HepG2 (cell line): Measurements from ENCODE around the gene VSNL1. TPM values are rescaled to one million over a fixed set of nuclear protein-coding genes. Genes with fewer than 3 reads are reported as not detected.

Source experiments
- FOXA3 ChIP-seq: IDR thresholded peaks from 2 replicates; pipeline ENCODE4 v1.6.1; 2016; ENCODE audit warnings: missing genetic modification reagents, missing compliant biosample characterization
- HMGA1 ChIP-seq: sonication (generic); formaldehyde crosslinking; conservative IDR thresholded peaks from 2 replicates; pipeline ENCODE4 v1.4.0; 2020; ENCODE audit warnings: missing genetic modification reagents
- ISX ChIP-seq: sonication (generic); formaldehyde crosslinking; conservative IDR thresholded peaks from 2 replicates; pipeline ENCODE4 v1.5.0; 2020; ENCODE audit warnings: missing genetic modification reagents
- LRRFIP1 ChIP-seq: sonication (generic); formaldehyde crosslinking; conservative IDR thresholded peaks from 2 replicates; pipeline ENCODE4 v1.4.0; 2020; ENCODE audit warnings: missing genetic modification reagents
- NFIC ChIP-seq: IDR thresholded peaks from 2 replicates; pipeline ENCODE4 v1.6.1; 2012; ENCODE audit warnings: mild to moderate bottlenecking, low read length, inconsistent platforms
- NR3C1 ChIP-seq: sonication (generic); formaldehyde crosslinking; IDR thresholded peaks from 2 replicates; pipeline ENCODE4 v1.4.0; 2020; ENCODE audit warnings: missing genetic modification reagents
- REL ChIP-seq: sonication (generic); formaldehyde crosslinking; conservative IDR thresholded peaks from 2 replicates; pipeline ENCODE4 v1.8.0; 2022; ENCODE audit warnings: mild to moderate bottlenecking, missing genetic modification reagents, moderate library complexity
- SAP130 ChIP-seq: IDR thresholded peaks from 2 replicates; pipeline ENCODE4 v1.6.1; 2016; ENCODE audit warnings: low read depth
- SETDB1 ChIP-seq: sonication (generic); formaldehyde crosslinking; IDR thresholded peaks from 2 replicates; pipeline ENCODE4 v1.5.1; 2020; ENCODE audit warnings: missing genetic modification reagents, mild to moderate bottlenecking, borderline replicate concordance
- SIN3B ChIP-seq: fragments of 150-350 bp; IDR thresholded peaks from 2 replicates; pipeline ENCODE4 v1.6.1; 2014; ENCODE audit warnings: low read length
- ZBTB3 ChIP-seq: sonication (generic); formaldehyde crosslinking; IDR thresholded peaks from 2 replicates; pipeline ENCODE4 v1.4.0; 2020; ENCODE audit warnings: low read depth, mild to moderate bottlenecking, moderate library complexity, missing genetic modification reagents, borderline replicate concordance
- ZBTB40 ChIP-seq, 2 experiments: fragments of 450-650 bp in 1 of 2; sonication (generic) in 1 of 2; formaldehyde crosslinking in 1 of 2; IDR thresholded peaks; 2 replicates each; pipeline versions ENCODE4 v1.6.1 to v1.8.0; 2016 to 2022; ENCODE audit warnings: antibody characterized with exemption in 1 of 2, mild to moderate bottlenecking in 1 of 2, missing genetic modification reagents in 1 of 2
- ZNF737 ChIP-seq: sonication (generic); formaldehyde crosslinking; IDR thresholded peaks from 2 replicates; pipeline ENCODE4 v1.5.0; 2020; ENCODE audit warnings: missing genetic modification reagents, mild to moderate bottlenecking, borderline replicate concordance
- polyA plus RNA-seq, 8 experiments: library from polyadenylated mRNA; depleted of rRNA in 3 of 8; stranded (reverse) in 7 of 8; unstranded in 1 of 8; fragments of >200 nt; fragmentation: Illumina TruSeq in 4 of 8; extraction: Trizol in 4 of 8; gene quantifications; 2 replicates each; pipeline versions ENCODE4 v1.2.1 to v1.2.3, GENCODE V29; 2011 to 2016; ENCODE audit warnings: low read depth in 4 of 8, missing spikeins in 1 of 8, mixed read lengths in 1 of 8; ENCODE audit not compliant: insufficient read depth in 1 of 8
- total RNA-seq, 5 experiments: library from RNA; depleted of rRNA; stranded (reverse); fragments of >200 nt; fragmentation: Illumina TruSeq; extraction: Trizol; gene quantifications; 2 replicates each; pipeline ENCODE4 v1.2.3, GENCODE V29; 2016; ENCODE audit warnings: low read depth in 1 of 5
- TF ChIP-seq, protein P1 (sequence below): sonication (generic); formaldehyde crosslinking; conservative IDR thresholded peaks from 2 replicates; pipeline ENCODE4 v1.4.0; 2020; ENCODE audit warnings: mild to moderate bottlenecking, missing genetic modification reagents, moderate library complexity

The VSNL1 gene
- total and polyA plus RNA-seq, 2 of the 13 experiments (the other 11 are each of a cell fraction or from before 2014, with no cell fraction given): 63.2 to 95.9 TPM

- TF ChIP-seq ZBTB40 (IDR thresholded peaks at IDR 0.05): no peak
- peak; percentile 87 for TF ChIP-seq ZBTB40 (CRISPR knock-in tag; IDR thresholded peaks at IDR 0.05)
- no peak; the same call in 1 of the 2 replicates for TF ChIP-seq ZNF737 (CRISPR knock-in tag)
- TF ChIP-seq SETDB1 (CRISPR knock-in tag): no peak
- peak; percentile 73 for TF ChIP-seq FOXA3 (CRISPR knock-in tag)
- peak; percentile 87; the same call in 1 of the 2 replicates for TF ChIP-seq REL (CRISPR knock-in tag)
- no peak for TF ChIP-seq HMGA1 (CRISPR knock-in tag)
- peak; percentile 89 for TF ChIP-seq ZBTB3 (CRISPR knock-in tag)
- TF ChIP-seq, protein P1, sequence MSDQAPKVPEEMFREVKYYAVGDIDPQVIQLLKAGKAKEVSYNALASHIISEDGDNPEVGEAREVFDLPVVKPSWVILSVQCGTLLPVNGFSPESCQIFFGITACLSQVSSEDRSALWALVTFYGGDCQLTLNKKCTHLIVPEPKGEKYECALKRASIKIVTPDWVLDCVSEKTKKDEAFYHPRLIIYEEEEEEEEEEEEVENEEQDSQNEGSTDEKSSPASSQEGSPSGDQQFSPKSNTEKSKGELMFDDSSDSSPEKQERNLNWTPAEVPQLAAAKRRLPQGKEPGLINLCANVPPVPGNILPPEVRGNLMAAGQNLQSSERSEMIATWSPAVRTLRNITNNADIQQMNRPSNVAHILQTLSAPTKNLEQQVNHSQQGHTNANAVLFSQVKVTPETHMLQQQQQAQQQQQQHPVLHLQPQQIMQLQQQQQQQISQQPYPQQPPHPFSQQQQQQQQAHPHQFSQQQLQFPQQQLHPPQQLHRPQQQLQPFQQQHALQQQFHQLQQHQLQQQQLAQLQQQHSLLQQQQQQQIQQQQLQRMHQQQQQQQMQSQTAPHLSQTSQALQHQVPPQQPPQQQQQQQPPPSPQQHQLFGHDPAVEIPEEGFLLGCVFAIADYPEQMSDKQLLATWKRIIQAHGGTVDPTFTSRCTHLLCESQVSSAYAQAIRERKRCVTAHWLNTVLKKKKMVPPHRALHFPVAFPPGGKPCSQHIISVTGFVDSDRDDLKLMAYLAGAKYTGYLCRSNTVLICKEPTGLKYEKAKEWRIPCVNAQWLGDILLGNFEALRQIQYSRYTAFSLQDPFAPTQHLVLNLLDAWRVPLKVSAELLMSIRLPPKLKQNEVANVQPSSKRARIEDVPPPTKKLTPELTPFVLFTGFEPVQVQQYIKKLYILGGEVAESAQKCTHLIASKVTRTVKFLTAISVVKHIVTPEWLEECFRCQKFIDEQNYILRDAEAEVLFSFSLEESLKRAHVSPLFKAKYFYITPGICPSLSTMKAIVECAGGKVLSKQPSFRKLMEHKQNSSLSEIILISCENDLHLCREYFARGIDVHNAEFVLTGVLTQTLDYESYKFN (CRISPR knock-in tag): peak; percentile 54; the same call in 1 of the 2 replicates
- TF ChIP-seq NR3C1 (CRISPR knock-in tag): no peak
- 0 out of 2 replicates have a peak, but pooled peaks have one; percentile 19 for TF ChIP-seq NFIC
- TF ChIP-seq SIN3B: no peak; the same call in 1 of the 2 replicates
- TF ChIP-seq ISX: peak; percentile 97
- peak; percentile 94 for TF ChIP-seq SAP130
- TF ChIP-seq LRRFIP1: no peak
Measured at GRCh38 chr2:17538844-17539554, 1.5 kb upstream of the VSNL1 start (continued).
